ENCODE measurements around the gene RRP12. TPM values are rescaled to one million over a fixed set of nuclear protein-coding genes. Genes with fewer than 3 reads are reported as not detected.

The RRP12 gene
- polyA plus RNA-seq, 1 of the 3 experiments (the other 2 are of a cell fraction) = 46.4 TPM

DNA sequence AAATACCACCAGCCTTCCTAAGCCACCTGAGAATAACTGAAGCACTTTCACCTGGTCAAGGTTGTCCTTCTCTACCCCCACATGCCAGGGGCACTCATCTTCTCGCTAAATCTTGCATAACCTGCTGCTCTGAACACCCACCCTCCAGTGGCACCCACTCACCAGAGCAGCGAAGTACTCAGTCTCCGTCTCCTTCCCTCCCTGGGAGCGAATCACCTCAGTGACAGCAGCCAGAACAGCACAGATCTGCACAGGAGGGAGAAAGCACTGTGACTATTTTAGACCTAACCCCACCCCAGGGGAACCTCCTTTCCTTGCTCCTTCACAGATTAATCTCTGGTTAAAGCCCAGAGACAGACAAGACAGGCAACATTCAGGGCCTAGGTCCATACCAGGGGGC lies 5.1 kb downstream of the RRP12 start:
- H3K27me3 ChIP-seq (ENCODE audit: insufficient read depth) = no peaks in the 10 kb centered on the region
- H3K9ac ChIP-seq = no peak overlapping the region
- H3F3A ChIP-seq (replicated peaks; ENCODE audit: insufficient read depth) = peaks cover 7% of the 10 kb centered on the region
- peaks cover 18 to 55% of the 10 kb centered on the region in 2 experiments for H3K36me3 ChIP-seq (replicated peaks in 1 of 2; ENCODE audit: control insufficient read depth in 1 of 2, insufficient read depth in 2 of 2, low read length in 1 of 2)
- peaks cover 0 to 3% of the 10 kb centered on the region in 2 experiments; a peak in 2 of 4 replicates for H3K4me1 ChIP-seq (ENCODE audit: control insufficient read depth in 1 of 2, insufficient read depth in 2 of 2, low read depth in 1 of 2, low read length in 1 of 2)
- H4K20me1 ChIP-seq (ENCODE audit: insufficient read depth) = no peaks in the 10 kb centered on the region
- H3K4me3 ChIP-seq (ENCODE audit: low read depth in 2 of 2, low read length in 1 of 2) = no peak overlapping the region
- H3K9me2 ChIP-seq = no peaks in the 10 kb centered on the region
- no peak overlapping the region for H3K4me2 ChIP-seq
- no peaks in the 10 kb centered on the region for H3K9me3 ChIP-seq
- no peak for DNase-seq
- no peak overlapping the region for H2AFZ ChIP-seq (ENCODE audit: low read depth)
- 96% methylated on average over 4 of the region's 4 CpGs for WGBS (ENCODE audit: low lambda C conversion rate)
- ChIA-PET CTCF (no interaction called here), POLR2A (no interaction called here)
- no peak overlapping the region for H3K27ac ChIP-seq (ENCODE audit: low read depth in 2 of 2, low read length in 1 of 2)
- TF ChIP-seq RXRA (IDR thresholded peaks at IDR 0.05; ENCODE audit: borderline replicate concordance, low read depth) = no peak
- TF ChIP-seq CHD2 (IDR thresholded peaks at IDR 0.05; ENCODE audit: low read length, partially characterized antibody) = no peak
- no peak for TF ChIP-seq YY1 (IDR thresholded peaks at IDR 0.05; ENCODE audit: low read depth)
- no peak for TF ChIP-seq EZH2phosphoT487 (IDR thresholded peaks at IDR 0.05; ENCODE audit: borderline replicate concordance, low read depth)
- TF ChIP-seq, protein P1, sequence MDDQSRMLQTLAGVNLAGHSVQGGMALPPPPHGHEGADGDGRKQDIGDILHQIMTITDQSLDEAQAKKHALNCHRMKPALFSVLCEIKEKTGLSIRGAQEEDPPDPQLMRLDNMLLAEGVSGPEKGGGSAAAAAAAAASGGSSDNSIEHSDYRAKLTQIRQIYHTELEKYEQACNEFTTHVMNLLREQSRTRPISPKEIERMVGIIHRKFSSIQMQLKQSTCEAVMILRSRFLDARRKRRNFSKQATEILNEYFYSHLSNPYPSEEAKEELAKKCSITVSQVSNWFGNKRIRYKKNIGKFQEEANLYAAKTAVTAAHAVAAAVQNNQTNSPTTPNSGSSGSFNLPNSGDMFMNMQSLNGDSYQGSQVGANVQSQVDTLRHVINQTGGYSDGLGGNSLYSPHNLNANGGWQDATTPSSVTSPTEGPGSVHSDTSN (IDR thresholded peaks at IDR 0.05) = no peak
- TF ChIP-seq USF1 (IDR thresholded peaks at IDR 0.05; ENCODE audit: borderline replicate concordance, low read depth) = no peak
- TF ChIP-seq FOXM1 (IDR thresholded peaks at IDR 0.05; ENCODE audit: low read depth) = no peak
- no peak for TF ChIP-seq EP300 (IDR thresholded peaks at IDR 0.05; ENCODE audit: borderline replicate concordance in 1 of 2, low read depth in 1 of 2, low read length in 1 of 2)
- TF ChIP-seq GABPA (IDR thresholded peaks at IDR 0.05; ENCODE audit: low read depth) = no peak
- TF ChIP-seq TEAD4 (IDR thresholded peaks at IDR 0.05; ENCODE audit: borderline replicate concordance, insufficient read depth) = no peak
- no peak for TF ChIP-seq NRF1 (IDR thresholded peaks at IDR 0.05; ENCODE audit: low read depth, low read length)
- TF ChIP-seq RAD21 (IDR thresholded peaks at IDR 0.05; ENCODE audit: low read length) = no peak
- TF ChIP-seq SIN3A (IDR thresholded peaks at IDR 0.05; ENCODE audit: borderline replicate concordance, low read depth, low read length) = no peak
- TF ChIP-seq ELF1 (IDR thresholded peaks at IDR 0.05) = no peak
- no peak for TF ChIP-seq TCF12 (IDR thresholded peaks at IDR 0.05)
- TF ChIP-seq SMC3 (IDR thresholded peaks at IDR 0.05; ENCODE audit: low read depth, low read length) = no peak
- TF ChIP-seq, protein P2, sequence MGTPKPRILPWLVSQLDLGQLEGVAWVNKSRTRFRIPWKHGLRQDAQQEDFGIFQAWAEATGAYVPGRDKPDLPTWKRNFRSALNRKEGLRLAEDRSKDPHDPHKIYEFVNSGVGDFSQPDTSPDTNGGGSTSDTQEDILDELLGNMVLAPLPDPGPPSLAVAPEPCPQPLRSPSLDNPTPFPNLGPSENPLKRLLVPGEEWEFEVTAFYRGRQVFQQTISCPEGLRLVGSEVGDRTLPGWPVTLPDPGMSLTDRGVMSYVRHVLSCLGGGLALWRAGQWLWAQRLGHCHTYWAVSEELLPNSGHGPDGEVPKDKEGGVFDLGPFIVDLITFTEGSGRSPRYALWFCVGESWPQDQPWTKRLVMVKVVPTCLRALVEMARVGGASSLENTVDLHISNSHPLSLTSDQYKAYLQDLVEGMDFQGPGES (IDR thresholded peaks at IDR 0.05; ENCODE audit: low read depth, low read length) = no peak
- peaks cover 40% of the 10 kb centered on the region for H3K79me2 ChIP-seq (ENCODE audit: insufficient read depth)
